GM20431 (cell line): ENCODE data around the gene CHRNG.

Experiments
- in situ Hi-C: fragments of 300-500 bp; cut with MseI, MboI; formaldehyde crosslinking; loops from one replicate; pipeline ENCODE4 v1.15.0; 2020; ENCODE audit warnings: low sequenced_read_pairs; ENCODE audit not compliant: unreplicated experiment

The CHRNG gene

DNA sequence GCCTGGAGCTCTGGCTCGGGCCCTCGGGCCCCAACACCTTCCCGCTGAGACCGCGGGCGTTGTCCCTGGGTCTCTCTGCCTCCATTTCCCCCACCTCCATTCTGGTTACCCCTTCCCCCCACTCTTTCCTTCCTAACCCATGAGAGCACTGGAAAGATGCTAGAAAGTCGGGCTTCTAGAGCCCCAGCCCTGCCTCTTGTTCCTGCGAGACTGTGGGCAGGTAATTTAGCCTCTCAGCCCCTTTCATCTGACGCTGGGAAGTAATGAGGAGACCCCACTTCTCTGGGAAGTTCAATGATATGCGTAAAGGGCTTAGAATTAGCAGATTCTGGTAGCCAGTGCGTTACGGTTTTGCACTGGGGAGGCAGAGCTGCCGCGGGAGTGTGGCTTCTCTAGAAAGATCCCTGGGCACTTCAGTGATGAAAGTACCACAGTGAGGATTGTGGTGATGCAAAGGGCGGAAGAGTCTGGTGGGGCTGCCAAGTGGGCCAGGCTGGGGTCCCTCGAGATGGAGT is 35.6 kb upstream of the CHRNG start:
- in situ Hi-C loops, result no loop called here

- in situ Hi-C loops, result no loop called here
Observed at GRCh38 chr2:232504438-232504837, 35.1 kb upstream of the CHRNG start.

- in situ Hi-C loops, result no loop called here
Observed at GRCh38 chr2:232505856-232506255, 33.6 kb upstream of the CHRNG start.

- in situ Hi-C loops, result no loop called here
Observed at GRCh38 chr2:232506709-232507108, 32.8 kb upstream of the CHRNG start.

DNA sequence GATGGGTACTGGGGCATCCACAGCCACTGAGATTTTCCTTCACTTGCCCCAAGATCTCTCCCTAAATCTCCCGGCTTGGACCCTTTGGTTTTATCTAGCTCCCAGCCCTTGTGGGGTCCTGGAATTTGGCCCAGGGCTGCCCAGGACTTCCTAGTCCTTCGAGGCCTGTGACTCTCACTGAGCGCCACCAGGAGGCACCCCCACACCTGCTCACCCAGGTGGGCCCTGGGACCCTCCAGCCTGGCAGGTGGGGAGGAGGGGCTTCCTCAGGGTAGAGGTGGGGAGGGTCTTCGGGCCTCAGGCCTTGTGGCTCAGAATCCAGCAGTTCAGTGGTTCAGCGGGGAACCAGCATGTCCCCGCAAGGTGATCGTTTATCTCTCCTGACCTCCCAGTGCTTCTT is 31.2 kb upstream of the CHRNG start:
- in situ Hi-C loops, result no loop called here

- in situ Hi-C loops, result no loop called here
Observed at GRCh38 chr2:232511336-232511890, 28.1 kb upstream of the CHRNG start.

DNA sequence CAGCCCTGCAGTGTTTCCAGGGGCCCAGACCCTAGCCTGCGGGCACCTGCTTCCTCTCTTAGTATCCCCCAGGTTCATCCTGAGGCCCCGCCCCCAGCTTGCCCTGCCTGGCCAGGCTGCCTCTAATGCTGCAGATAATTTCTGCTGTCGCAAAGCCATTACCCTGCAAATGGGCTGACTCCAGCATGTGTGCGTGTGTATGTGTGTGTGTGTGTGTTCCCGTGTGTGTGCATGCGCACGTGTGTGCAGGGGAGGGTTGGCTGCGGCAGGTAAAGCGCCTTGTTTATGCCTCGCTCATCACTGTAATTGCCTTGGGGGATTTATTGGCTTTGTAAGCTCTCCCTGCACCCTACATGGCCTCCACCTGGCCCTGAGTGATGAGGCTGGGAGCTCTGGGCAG is 26.9 kb upstream of the CHRNG start:
- in situ Hi-C loops, result no loop called here

- in situ Hi-C loops, result no loop called here
Observed at GRCh38 chr2:232513353-232513752, 26.1 kb upstream of the CHRNG start.

GRCh38 chr2:232515639-232516038 is 23.9 kb upstream of the CHRNG start:
- in situ Hi-C loops, result no loop called here

DNA sequence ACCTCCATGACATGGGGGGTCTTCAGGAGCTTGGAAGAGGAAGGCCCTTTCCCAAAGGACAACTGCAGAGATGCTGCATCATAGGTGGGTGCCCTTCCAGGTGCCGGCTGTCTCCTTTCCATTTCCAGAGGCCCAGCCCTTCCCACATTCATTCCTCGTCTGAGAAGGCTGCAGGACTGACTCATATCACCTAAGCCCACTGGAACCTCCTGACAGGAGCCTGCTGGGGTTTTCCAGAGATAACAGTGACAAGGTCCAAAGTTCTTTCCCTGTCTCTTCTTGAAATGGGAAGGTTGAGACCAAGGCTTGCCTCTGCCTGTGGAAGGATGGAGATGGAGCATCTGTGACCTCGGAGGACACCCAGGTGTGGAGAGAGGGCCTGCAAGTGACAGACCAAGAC is 22.9 kb upstream of the CHRNG start:
- in situ Hi-C loops, result no loop called here

GRCh38 chr2:232518844-232519243 is 20.6 kb upstream of the CHRNG start:
- in situ Hi-C loops, result no loop called here

- in situ Hi-C loops, result no loop called here
Observed at GRCh38 chr2:232519581-232520438, 19.7 kb upstream of the CHRNG start, which contains the start of gene PRSS56. PRSS56 (plus strand) TSS chr2:232520388; CDS start chr2:232520599, 211 bp downstream.

- in situ Hi-C loops, result no loop called here
Observed at GRCh38 chr2:232520489-232520888, 19.0 kb upstream of the CHRNG start.

- in situ Hi-C loops, result no loop called here
Observed at GRCh38 chr2:232521098-232521497, 18.4 kb upstream of the CHRNG start.

- in situ Hi-C loops, result no loop called here
Observed at GRCh38 chr2:232521959-232522622, 17.4 kb upstream of the CHRNG start.

DNA sequence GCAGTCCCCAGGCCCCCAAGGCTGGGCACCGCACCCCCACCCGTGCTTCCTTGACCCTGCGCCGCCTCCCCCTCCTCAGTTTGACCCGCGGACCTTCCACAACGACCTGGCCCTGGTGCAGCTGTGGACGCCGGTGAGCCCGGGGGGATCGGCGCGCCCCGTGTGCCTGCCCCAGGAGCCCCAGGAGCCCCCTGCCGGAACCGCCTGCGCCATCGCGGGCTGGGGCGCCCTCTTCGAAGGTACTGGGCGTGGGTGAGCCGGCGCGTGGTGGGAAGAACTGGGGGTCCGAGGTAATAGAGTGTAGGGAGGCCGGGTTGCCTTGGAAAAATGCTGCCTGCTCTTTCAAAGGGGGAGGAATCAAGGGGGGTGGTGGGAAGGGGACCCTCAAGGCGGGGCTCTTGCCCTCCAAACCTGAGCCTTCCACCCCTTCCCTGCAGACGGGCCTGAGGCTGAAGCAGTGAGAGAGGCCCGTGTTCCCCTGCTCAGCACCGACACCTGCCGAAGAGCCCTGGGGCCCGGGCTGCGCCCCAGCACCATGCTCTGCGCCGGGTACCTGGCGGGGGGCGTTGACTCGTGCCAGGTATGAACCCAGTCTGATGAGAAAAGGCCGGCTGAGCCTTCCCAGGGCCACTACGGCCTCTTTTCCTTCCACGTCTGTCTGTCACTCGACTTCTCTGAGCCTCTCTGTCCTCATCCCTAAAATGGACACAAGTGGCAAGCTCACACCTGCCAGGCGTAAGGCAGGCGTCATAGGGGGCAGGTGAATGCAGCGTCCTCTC is 16.7 kb upstream of the CHRNG start:
- in situ Hi-C loops, result no loop called here

DNA sequence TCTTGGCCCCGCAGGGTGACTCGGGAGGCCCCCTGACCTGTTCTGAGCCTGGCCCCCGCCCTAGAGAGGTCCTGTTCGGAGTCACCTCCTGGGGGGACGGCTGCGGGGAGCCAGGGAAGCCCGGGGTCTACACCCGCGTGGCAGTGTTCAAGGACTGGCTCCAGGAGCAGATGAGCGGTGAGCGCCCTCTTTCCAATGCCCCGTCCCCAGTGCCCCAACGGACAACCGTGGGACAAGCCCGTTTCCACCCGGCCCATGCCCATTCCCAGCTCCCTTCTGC is 16.1 kb upstream of the CHRNG start:
- in situ Hi-C loops, result no loop called here

DNA sequence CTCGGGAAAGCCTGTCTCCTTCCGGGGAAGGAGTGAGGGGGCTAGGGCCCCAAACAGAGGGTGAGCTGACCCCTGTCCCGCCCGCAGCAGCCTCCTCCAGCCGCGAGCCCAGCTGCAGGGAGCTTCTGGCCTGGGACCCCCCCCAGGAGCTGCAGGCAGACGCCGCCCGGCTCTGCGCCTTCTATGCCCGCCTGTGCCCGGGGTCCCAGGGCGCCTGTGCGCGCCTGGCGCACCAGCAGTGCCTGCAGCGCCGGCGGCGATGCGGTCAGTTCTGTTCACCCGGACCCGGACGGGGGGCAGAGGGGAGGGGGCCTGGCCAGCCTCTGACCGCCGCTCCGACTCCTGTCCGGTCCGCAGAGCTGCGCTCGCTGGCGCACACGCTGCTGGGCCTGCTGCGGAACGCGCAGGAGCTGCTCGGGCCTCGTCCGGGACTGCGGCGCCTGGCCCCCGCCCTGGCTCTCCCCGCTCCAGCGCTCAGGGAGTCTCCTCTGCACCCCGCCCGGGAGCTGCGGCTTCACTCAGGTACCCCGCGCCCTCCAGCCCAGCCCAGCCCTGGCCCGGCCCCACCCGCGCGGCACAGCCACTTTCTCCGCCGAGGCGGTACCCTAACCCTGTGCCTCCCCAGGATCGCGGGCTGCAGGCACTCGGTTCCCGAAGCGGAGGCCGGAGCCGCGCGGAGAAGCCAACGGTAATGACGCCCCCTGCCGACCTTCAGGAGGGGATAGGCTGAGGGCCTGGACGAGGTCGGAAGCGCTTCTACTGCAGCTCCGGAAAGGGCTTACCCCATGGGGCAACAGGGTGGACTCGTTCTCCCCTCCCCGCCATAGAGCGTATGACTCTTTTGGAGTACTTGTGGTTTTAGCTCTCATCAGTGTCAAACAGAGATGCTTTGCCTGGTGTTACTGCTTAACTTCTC is 15.6 kb upstream of the CHRNG start:
- in situ Hi-C loops, result no loop called here

GRCh38 chr2:232524771-232525170 is 14.7 kb upstream of the CHRNG start:
- in situ Hi-C loops, result no loop called here
